NCI-H187 treated with DMSO at 0.1 percent for 48 hours (cell line): ENCODE measurements around the gene GPS1.

Source experiments
- DNase-seq: peaks from one replicate; lab custom pipeline; 2025; lab: John Stamatoyannopoulos, UW

GPS1 gene

DNA sequence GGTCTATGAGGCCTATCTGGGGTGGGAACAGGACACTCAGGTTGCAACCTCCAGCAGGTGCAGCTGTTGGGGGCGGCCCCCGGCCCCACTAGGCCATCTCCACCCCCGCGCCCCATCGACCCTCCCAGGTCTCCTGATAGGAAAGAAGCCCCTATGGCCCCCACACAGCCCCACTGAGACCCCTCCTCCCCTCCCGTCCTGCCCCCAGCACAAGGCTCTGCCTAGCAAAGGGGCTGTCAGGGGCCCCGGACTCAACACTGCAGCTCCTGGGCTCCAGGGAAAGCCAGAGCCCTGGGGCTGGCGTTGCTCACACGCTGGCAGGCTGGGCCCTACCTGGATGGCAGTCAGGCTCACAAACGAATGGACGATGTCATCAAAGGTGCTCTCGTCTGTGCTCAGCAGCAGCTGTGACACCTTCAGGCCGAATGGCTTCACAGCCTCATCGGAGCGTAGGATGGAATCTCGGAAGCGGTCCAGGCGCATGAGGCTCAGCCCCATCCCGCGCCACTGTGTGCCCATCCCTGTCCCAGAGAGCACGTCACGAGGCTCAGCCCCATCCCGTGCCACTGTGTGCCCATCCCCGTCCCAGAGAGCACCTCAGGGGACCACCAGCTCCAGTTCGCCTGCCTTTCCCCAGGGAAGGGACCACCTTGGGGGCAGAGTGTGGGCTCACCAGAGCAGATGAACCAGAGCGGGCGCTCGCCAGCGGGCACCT lies 39.0 kb downstream of the GPS1 start:
- no peak for DNase-seq

GRCh38 chr17:82091264-82092066 lies 39.8 kb downstream of the GPS1 start:
- DNase-seq = no peak

GRCh38 chr17:82092094-82092586 lies 40.4 kb downstream of the GPS1 start:
- no peak for DNase-seq

DNA sequence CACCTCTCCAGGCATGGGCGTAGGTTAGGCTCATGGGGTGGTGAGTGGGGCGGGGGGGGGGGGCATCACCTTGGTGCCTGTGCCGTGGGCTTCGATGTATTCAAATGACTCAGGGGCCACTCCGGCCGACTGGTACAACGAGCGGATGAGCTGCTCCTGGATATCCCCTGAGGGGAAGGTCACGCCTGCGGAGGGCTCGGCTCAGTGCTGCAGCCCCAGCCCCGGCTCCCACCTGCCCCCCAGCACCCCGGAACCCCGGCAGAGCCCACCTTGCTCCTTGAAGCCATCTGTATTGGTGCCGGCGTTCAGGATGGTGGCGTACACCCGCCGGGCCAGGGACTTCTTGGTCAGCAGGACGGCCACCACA lies 40.9 kb downstream of the GPS1 start:
- no peak for DNase-seq

- DNase-seq = no peak
These were observed 41.5 kb downstream of the GPS1 start for GRCh38 chr17:82092995-82093751.

DNA sequence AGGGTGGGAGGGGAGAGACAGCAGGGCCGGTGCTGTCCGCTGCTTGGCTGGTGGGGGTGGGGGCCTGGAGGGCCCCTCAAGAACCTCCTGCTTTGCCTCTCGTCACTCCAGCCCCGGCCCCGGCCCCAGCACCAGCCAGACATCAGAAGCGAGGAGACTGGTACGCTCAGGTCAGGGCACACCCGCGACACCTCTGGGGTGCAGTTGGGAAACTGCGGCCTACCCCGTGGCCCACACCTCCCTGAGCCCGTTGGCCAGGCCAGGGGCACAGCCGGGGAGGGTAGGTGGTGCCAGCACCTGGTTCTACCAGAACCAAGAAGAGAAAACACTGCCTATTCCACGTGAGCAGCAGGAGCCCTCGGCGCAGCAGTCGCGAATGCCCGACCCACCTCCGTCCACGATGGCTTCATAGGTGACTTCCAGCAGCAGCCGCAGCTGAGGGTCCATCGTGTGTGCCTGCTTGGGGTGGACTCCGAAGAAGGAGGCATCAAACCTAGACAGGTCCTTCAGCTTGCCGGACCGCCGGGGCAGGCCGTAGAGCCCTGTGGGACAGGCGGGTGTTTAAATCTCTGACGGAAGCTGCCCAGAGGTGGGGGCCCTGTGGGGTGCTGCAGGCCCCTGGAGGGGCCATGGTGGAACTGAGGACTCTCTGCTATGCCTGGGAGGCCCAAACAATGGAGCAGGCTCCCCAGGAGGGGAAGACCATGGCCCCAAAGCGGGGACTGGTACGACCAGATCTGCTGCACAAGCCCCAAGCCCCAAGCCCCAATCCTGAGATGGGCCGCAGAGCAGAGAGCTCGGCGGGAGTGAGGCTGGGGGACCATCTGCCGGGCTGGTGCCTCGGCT lies 43.5 kb downstream of the GPS1 start:
- DNase-seq = no peak

- DNase-seq = no peak
These were observed 44.3 kb downstream of the GPS1 start for GRCh38 chr17:82095777-82096708.

DNA sequence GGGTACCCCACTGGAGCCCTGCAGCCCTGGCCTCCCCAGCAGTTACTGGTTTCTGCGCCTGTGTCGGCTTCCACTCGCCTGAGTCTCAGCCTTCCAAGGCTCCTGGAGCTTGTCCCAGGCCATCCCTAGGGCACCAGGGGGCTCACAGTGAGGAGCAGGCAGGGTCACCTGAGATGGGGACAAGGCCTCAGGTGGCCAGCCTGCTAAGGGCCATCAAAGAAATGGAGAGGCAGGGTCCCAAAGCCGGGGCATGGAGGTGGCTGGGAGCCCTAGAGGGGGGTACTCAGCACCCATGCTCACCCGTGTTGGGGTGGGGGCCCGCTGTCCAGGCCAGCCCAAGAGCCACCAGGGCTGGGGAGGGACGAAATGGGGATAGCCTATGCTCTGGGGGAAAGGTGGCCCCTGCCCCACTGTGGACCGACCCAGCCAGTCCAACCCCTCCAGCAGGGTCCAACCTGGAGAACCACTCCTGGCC lies 45.0 kb downstream of the GPS1 start:
- DNase-seq = no peak

DNA sequence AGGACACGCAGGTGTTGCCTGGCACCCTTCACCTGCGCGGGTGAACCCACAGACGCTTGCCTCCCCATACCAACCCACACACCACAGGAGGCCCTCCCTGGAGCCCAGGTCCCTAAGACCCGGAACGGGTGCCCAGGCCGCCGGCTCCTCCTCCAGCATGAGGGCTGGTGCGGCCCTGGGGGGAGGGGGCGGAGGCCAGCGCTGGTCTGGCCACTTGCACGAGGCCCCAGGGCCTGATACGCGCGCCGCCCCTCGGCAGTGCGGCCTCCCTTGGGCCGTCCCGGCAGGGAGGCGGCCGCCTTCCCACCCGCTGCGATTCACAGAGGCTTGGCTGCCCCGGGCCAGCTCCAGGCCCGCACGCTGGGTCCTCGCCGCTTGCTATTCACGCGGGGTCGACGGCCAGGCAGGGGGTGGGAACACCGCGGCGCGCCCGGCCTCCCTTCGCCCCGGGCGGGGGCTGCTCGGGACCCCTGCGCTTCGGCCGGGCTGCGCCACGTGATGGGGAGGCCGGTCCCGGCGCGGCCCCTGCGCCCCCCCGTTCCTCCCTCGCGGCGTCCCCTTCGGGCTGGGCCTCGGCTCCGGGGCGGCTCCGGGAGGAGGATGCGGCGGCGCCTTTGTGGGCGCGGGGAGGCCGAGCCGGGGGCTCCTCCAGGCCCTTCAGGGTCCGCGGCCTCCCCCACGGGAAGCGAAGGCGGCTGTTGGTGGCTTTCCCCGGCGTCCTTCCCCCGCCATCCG lies 45.7 kb downstream of the GPS1 start:
- DNase-seq = no peak

DNA sequence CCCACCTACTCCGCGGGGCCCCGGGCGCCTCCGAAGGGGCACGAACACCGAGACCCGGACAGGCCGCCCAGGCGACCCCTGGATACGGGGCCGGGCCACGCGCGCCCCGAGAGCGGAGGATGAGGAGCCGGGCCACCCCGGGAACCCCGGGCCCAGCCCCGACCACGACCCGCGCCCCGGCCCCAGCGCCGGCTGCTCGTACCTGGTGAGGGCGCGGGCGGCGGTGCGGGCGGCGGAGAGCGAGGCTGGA lies 46.1 kb downstream of the GPS1 start:
- DNase-seq = no peak

DNA sequence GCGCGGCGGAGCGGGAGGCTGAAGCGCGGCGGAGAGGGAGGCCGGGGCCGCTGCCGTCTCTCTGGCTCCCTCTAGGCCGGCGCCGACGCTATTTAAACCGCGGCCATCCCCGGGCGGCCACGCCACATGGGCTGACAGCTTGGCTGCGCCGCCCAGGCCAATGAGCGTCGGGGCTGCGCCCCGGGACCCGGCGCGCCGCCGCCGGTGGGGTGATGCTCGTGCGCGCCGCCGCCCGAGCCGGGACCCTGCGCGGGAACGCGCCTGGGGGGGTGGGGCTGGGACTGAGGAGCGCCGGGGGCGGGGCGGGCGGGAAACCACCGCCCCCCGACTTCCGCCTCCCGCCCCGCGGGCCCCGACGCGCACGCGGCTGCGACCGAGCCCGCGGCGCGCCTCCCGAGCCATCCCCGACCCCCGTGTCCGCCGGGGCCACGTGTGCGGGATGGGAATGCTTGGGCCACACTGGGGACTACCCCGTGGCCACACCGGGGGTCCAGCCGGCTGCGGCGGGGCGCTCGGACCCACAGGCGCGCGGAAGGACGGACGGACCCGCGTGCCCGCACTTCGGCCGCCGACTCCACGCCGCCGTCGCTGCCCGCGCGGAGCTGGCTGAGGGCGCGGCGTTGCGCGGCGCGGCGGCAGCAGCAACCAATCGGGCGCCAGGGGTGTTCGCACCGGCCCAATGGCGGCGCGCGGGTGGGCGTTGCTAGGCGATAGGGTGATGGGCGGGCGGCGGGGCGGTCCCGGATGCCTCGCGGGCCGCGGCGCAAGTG lies 46.7 kb downstream of the GPS1 start, which contains the start of gene FASN:
TSS of gene FASN (minus strand) at position 68 of the 770 bp plus-strand sequence. CDS start 1,791 bp downstream, outside the sequence.
- peak; percentile 47 for DNase-seq

DNA sequence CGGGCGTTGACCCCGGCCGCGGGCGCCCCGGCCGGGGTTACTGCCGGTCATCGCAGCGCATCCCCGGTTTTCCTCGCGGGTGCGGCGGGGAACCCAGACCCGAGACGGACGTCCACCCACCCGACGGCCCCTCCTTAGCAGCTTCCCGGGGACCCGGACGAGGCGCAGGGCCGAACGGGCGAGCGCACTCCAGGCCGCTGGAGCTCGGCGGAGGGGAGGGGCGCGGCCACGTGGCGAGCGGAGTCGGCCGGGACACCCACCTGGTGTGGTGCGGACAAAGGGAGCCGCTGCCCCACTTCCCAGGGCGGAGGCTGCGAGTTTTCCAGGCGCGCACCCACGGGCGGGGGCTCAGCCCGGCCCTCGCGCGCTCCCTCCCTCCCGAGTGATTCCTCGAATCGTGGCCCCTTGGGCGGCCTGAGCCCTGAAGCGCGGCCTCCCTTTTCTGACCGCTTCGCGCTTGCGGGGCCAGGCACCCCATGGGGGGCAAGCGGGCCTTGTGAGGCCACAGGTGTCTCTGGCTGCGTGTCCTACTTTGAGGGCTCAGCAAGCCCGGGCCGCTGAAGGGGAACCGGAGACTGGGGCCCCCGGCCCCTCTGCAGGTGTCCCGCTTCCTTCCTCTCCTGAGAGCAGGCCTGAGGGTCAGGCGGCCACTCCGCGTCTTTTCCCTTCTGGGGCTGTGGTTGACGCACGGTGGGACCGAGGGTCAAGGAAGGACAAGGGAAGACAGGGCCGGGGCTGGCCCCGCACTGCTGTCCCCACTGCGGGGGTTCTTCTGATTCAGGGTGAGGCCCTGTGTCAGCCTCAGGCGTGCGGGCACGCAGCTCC lies 47.5 kb downstream of the GPS1 start:
- DNase-seq = no peak

GRCh38 chr17:82100502-82101298 lies 49.0 kb downstream of the GPS1 start:
- DNase-seq = no peak

- DNase-seq = no peak
These were observed 49.6 kb downstream of the GPS1 start for GRCh38 chr17:82101301-82101715.

DNA sequence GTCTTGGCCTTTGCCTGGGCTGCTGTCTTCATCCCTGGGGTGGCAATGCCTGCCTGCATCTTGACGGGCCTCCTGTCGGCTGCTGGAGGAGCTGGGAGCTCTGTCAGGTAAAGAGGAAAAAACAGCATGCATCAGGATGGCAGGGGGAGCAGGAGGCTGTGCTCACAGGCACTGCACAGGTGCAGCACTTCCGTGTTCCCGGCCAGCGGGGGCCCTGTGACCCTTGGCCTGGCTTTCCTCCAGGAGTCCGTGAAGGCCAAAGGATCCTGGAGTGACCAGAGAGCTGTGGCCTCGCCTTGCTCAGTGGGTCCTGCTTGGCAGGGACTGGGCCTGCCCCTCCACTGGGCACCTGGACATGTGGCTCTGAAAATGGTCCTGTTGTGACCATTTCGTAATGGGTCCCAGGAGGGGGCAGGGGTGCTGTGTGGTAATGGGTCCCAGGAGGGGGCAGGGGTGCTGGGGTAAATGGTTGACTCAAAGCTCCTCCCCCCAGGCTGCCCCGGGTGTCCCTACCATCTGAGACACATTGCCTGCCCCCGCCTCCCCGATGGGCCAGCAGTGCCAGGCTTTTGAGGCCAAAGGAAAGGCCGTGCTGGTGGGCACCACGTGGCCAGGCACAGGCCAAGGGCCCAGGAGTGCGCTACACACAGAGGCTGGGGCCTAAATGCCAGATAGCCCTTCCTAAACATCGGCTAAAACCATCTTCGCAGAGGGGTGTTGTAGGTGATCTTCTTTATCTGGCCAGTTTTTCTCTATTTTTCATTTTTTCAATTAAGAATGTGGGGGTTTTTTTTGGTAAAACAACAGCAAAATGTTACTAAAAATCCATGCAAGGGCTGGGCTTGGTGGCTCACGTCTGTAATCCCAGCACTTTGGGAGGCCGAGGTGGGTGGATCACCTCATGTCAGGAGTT lies 50.3 kb downstream of the GPS1 start:
- no peak for DNase-seq
